Prostate gland (tissue), 2 donors: Measurements from ENCODE around the gene SH3BP4. TPM values are rescaled to one million over a fixed set of nuclear protein-coding genes. Genes with fewer than 3 reads are reported as not detected.

Experiments used
- DNase-seq: peaks from one replicate; pipeline ENCODE4 v3.0.0-alpha.2; 2019; ENCODE audit warnings: low spot score
- H3K27ac ChIP-seq, 2 donors: fragments of 200-600 bp; sonication (generic); 2 replicates each; pipeline ENCODE4 v1.5.1; 2017 to 2019
- H3K27me3 ChIP-seq: fragments of 200-600 bp; sonication (generic); replicated peaks from 2 replicates; pipeline ENCODE4 v1.5.1; 2019; ENCODE audit not compliant: insufficient read depth
- H3K36me3 ChIP-seq, 2 donors: fragments of 200-600 bp; sonication (generic); 1 replicate in 1 of 2; 2 replicates in 1 of 2; pipeline versions ENCODE4 v1.5.1 to v1.8.1; 2017 to 2019
- H3K4me1 ChIP-seq: fragments of 200-600 bp; sonication (generic); replicated peaks from 2 replicates; pipeline ENCODE4 v1.5.1; 2019
- H3K4me3 ChIP-seq, 2 donors: fragments of 200-600 bp; sonication (generic); 2 replicates each; pipeline ENCODE4 v1.5.1; 2017 to 2019
- H3K9me3 ChIP-seq: fragments of 200-600 bp; sonication (generic); 2 replicates; pipeline ENCODE4 v1.5.1; 2017
- POLR2A ChIP-seq: fragments of 450-650 bp; IDR thresholded peaks from one replicate; pipeline ENCODE4 v1.6.1; 2016; ENCODE audit warnings: antibody characterized with exemption, mild to moderate bottlenecking
- POLR2AphosphoS5 ChIP-seq: sonication (generic); formaldehyde crosslinking; IDR thresholded peaks from one replicate; pipeline ENCODE4 v1.6.1; 2017; ENCODE audit warnings: antibody characterized with exemption
- WGBS: methylation state at CpG from one replicate; pipeline ENCODE4 v1.1.5; 2018; 5-methylcytosine and 5-hydroxymethylcytosine counted together
- intact Hi-C: fragments of 100-400 bp; cut with DNase I; formaldehyde crosslinking; loops from one replicate; pipeline ENCODE4 v1.14.2; 2022
- total RNA-seq, 2 donors: library from RNA; depleted of rRNA; stranded (reverse); fragments of >200 nt; gene quantifications; one replicate each; pipeline ENCODE4 v1.1.0, GENCODE V29; 2016
- TF ChIP-seq, protein P1 (sequence below), 4 experiments: fragments of 200-600 bp in 2 of 4; fragments of 450-650 bp in 2 of 4; sonication (generic) in 2 of 4; IDR thresholded peaks; 1 replicate in 3 of 4; 2 replicates in 1 of 4; pipeline ENCODE4 v1.5.1; 2016 to 2019; ENCODE audit warnings: antibody characterized with exemption in 4 of 4, mild to moderate bottlenecking in 2 of 4, moderate library complexity in 2 of 4

The SH3BP4 gene
- total RNA-seq, 2 donors from 2014 or later, result 86.7 to 134 TPM

DNA sequence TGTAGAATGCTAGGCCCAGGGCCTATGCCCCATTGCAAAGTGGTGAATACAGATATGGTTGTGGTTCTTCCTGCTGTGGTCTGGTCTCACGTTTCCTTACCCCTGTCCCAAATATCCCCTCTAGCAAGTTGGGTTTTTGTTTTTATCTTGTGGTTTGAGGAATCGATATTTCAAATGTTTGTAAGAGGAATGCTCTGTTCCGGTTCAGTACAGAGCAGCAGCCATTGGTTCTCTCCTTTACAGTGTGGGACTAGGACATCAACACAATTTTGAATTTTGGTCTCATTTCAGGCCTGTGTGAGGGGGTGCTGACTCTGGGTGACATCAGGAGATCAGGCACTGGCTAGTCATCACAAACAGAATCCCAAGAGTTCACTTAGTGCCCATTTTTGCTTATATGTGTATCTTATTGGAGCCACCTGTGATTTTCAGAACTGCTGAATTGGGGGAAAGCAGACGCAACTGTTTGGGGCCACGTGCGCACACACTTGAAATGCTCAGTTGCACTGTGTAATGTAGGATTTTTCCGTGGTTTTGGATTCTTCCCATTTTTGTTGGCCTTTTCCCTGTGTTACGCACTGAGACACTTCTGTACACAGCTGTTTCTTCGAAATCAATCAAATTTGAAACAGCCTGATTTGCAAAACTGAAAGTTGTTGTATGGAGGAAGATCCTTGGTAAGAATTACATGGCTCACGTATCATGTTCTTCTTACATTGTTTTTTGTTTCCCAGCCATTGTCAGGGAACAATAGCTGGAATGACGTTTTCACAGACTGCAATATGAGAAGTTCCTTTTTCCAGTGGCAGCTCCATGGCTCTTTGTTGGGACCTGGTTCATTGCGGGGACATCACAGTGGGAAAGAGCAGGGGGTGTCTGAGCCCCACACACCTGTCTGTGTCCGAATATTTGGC lies 8.6 kb downstream of the SH3BP4 start:
- 54% methylated on average over 13 of the region's 13 CpGs for WGBS
- H3K27ac ChIP-seq, result no peak overlapping the region
- no peaks in the 10 kb centered on the region for H3K36me3 ChIP-seq
- H3K4me3 ChIP-seq, result no peak overlapping the region
- H3K9me3 ChIP-seq, result no peaks in the 10 kb centered on the region
- TF ChIP-seq POLR2A (no peak), POLR2AphosphoS5 (peak; percentile 8)
- TF ChIP-seq, protein P1, sequence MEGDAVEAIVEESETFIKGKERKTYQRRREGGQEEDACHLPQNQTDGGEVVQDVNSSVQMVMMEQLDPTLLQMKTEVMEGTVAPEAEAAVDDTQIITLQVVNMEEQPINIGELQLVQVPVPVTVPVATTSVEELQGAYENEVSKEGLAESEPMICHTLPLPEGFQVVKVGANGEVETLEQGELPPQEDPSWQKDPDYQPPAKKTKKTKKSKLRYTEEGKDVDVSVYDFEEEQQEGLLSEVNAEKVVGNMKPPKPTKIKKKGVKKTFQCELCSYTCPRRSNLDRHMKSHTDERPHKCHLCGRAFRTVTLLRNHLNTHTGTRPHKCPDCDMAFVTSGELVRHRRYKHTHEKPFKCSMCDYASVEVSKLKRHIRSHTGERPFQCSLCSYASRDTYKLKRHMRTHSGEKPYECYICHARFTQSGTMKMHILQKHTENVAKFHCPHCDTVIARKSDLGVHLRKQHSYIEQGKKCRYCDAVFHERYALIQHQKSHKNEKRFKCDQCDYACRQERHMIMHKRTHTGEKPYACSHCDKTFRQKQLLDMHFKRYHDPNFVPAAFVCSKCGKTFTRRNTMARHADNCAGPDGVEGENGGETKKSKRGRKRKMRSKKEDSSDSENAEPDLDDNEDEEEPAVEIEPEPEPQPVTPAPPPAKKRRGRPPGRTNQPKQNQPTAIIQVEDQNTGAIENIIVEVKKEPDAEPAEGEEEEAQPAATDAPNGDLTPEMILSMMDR (IDR thresholded peaks at IDR 0.05), result no peak
- intact Hi-C loops, result no loop called here
- H3K4me1 ChIP-seq, result peaks cover 3% of the 10 kb centered on the region
- no peaks in the 10 kb centered on the region for H3K27me3 ChIP-seq
- no peak for DNase-seq

DNA sequence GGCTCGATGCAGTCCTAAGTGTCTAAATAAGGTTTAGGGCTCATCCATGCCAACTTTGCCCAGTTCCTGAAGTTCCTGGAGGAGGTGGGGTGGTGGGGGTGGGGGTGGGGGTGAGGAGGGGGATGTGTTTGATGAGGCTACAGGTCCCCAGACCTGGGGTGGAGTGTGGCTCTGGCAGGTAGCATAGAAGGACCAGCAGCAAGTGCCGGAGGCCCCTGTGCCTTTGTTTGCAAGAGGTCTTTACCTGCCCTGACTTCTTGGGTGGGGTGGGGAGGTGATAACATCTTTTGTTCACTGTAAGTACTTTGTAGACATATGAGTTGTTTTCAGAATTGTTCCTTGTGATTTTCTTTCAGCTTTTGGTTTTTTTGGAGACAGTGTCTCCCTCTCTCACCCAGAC lies 10.0 kb downstream of the SH3BP4 start:
- Histone ChIP-seq H3K27me3 (no peaks in the 10 kb centered on the region), H3K36me3 (no peaks in the 10 kb centered on the region), H3K27ac (no peak overlapping the region), H3K4me1 (peaks cover 3% of the 10 kb centered on the region), H3K9me3 (no peaks in the 10 kb centered on the region), H3K4me3 (no peak overlapping the region)
- no peak for DNase-seq
- intact Hi-C loops, result no loop called here
- WGBS, result 88% methylated on average over 2 of the region's 2 CpGs
- TF ChIP-seq POLR2A, result no peak
- TF ChIP-seq POLR2AphosphoS5, result no peak

DNA sequence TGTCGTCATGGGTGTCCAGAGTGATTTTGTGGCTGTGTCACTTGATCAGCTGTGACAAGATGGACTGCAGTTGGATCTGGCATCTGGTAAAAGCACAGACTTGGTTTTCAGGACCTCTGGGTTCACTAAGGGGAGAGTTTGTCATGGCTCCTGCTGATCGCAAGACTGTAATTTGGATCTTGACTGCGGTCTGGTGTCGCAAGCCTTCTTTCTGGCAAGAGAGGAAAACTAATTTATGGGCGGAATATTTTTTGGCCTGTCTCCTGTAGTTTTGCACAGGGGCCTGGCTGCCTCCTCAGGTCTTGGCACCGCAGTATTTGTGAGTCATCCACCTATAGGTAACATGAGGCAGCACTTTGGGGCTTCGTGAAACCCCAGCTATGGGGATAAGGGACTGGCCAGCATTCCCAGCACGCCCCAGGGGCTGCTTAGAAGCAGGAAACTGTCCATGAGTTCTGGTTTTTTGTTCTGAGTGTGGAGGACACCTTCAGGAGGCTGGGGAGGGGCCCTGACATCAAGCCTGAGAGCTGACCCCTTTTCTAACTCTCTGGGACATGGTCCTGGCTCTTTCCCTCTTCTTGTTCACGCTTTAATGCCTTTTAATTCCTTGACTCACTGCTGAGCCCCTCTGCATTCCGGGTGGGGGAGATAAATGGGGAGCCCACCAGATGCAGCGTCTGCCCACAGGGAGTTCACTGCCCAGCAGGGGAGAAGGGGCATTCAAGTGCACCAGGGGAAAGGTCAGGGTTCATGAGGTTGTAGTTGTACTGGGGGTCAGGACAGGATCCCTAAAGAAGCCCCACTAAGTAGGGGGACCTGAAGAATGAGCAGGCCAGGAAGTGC lies 12.2 kb downstream of the SH3BP4 start:
- Histone ChIP-seq H3K4me1 (peaks cover 3% of the 10 kb centered on the region), H3K9me3 (no peaks in the 10 kb centered on the region), H3K4me3 (no peak overlapping the region), H3K27me3 (no peaks in the 10 kb centered on the region), H3K36me3 (no peaks in the 10 kb centered on the region), H3K27ac (peak overlapping the region in 1 of 2 donors; percentile 59)
- peak; percentile 80 for DNase-seq
- 47% methylated on average over 11 of the region's 11 CpGs for WGBS
- TF ChIP-seq POLR2AphosphoS5 (peak; percentile 84), POLR2A (no peak)
- TF ChIP-seq, protein P1 (IDR thresholded peaks at IDR 0.05), result peak in 1 of 4 experiments; percentile 17
- intact Hi-C loops, result no loop called here

DNA sequence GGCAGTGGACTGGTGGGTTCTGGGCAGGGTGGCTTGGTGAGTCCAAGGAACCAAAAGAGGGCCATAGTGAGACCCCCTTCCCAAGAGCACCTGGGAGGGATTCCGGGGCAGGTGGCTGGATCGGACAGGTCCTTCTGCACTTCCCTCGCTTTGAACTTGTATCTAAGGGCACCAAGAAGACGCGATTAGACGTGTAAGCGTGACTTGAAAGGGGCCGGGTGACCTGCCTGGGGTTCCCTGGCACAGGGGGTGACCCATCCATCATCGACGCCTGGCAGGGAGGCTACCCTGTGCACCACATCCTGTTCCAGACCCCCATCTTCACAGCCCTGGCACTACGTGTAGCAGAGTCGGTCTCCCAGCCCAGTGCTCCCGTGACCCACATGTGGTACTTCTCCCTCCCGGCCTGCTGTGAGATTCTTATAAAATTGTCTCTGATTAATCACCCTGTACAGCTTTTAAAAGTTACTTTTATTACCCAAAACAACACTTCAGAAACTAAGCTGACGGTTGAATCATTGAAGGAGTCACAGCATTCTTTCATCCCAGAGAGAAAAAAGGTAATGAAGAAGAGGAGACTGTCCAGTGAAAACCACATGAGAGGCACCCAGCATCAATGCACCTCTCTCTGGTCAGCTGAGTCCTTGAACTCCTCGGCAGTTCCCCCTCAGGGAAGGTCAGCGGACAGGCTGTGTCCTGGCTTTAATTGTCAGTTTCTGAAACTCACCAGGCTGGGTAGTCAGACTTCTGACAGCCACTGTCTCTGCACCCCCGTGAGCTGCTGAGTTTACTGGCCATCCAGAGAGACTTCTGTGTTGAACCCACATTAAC lies 13.0 kb downstream of the SH3BP4 start:
- WGBS, result 75% methylated on average over 18 of the region's 18 CpGs
- DNase-seq, result no peak
- peaks cover 8% of the 10 kb centered on the region for H3K4me1 ChIP-seq
- H3K27me3 ChIP-seq, result no peaks in the 10 kb centered on the region
- H3K27ac ChIP-seq, result peak overlapping the region in 1 of 2 donors; percentile 59
- intact Hi-C loops, result no loop called here
- H3K4me3 ChIP-seq, result no peak overlapping the region
- no peaks in the 10 kb centered on the region for H3K36me3 ChIP-seq
- H3K9me3 ChIP-seq, result no peaks in the 10 kb centered on the region
- TF ChIP-seq POLR2A (no peak), POLR2AphosphoS5 (no peak)
- TF ChIP-seq, protein P1 (IDR thresholded peaks at IDR 0.05), result no peak

DNA sequence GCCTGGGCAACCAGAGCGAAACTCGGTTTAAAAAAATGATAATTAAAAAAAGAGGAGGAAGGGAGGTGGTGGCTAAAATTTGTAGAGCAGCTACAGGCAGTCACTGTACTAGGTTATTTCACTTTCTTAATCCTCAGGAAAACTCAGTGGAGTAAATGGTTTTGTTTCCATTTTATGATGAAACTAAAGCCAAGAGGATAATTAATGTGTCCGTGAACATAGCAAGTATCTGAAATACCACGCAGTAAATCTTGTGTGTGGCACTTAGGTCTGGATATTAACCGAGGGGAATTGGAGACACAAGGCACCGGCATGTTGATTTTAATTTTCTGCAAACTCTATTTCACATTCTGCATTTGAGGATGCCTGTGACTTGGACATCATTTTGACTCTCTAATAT lies 14.5 kb downstream of the SH3BP4 start:
- Histone ChIP-seq H3K27ac (no peak overlapping the region), H3K9me3 (no peaks in the 10 kb centered on the region), H3K4me3 (no peak overlapping the region), H3K27me3 (no peaks in the 10 kb centered on the region), H3K4me1 (peaks cover 5% of the 10 kb centered on the region), H3K36me3 (no peaks in the 10 kb centered on the region)
- DNase-seq, result no peak
- TF ChIP-seq, protein P1 (IDR thresholded peaks at IDR 0.05), result no peak
- TF ChIP-seq POLR2A, result no peak
- TF ChIP-seq POLR2AphosphoS5, result no peak
- WGBS, result 62% methylated on average over 6 of the region's 6 CpGs
- intact Hi-C loops, result no loop called here
